CD4-positive, CD25-positive, alpha-beta regulatory T cell (primary cell): ENCODE data around the gene CRTAC1. TPM values are rescaled to one million over a fixed set of nuclear protein-coding genes. Genes with fewer than 3 reads are reported as not detected.
A peak's percentile ranks its signal among the peaks of the same experiment; 100 is the strongest.

Source experiments
- ATAC-seq, 2 donors: fragments of 150-1000 bp; cut with Tn5 transposase; one replicate each; pipeline ENCODE4 v1.10.0; 2021; ENCODE audit warnings: low read depth in 2 of 2, moderate number of reproducible peaks in 2 of 2, moderate library complexity in 1 of 2
- DNase-seq, 3 donors: peaks; one replicate each; pipeline versions ENCODE4 v3.0.0 to v3.0.0-alpha.2; 2012 to 2022; ENCODE audit warnings: mixed read lengths in 1 of 3
- H3K27ac ChIP-seq: one replicate; pipeline ENCODE4 v1.7.0; 2013; ENCODE audit warnings: mild to moderate bottlenecking, low read length; ENCODE audit not compliant: insufficient read depth, poor library complexity, severe bottlenecking
- H3K27me3 ChIP-seq: one replicate; pipeline ENCODE4 v1.7.0; 2013; ENCODE audit warnings: low read length; ENCODE audit not compliant: control insufficient read depth, insufficient read depth
- H3K36me3 ChIP-seq: one replicate; pipeline ENCODE4 v1.7.0; 2013; ENCODE audit warnings: mild to moderate bottlenecking, low read length, moderate library complexity; ENCODE audit not compliant: control insufficient read depth, insufficient read depth
- H3K4me1 ChIP-seq: 2 replicates; pipeline ENCODE4 v1.7.0; 2013; ENCODE audit warnings: mild to moderate bottlenecking, low read length; ENCODE audit not compliant: insufficient read depth, control insufficient read depth, poor library complexity, severe bottlenecking
- H3K4me3 ChIP-seq: one replicate; pipeline ENCODE4 v1.7.0; 2013; ENCODE audit warnings: low read depth, mild to moderate bottlenecking, low read length, moderate library complexity
- H3K9me3 ChIP-seq, 2 experiments: 1 replicate in 1 of 2; 2 replicates in 1 of 2; pipeline ENCODE4 v1.7.0; 2013; ENCODE audit warnings: low read length in 2 of 2, mild to moderate bottlenecking in 1 of 2, moderate library complexity in 1 of 2; ENCODE audit not compliant: control insufficient read depth in 2 of 2
- H3K27ac Mint-ChIP-seq, 3 donors: one replicate each; pipeline ENCODE4 v1.8.0; 2020 to 2022; ENCODE audit warnings: mild to moderate bottlenecking in 3 of 3, mixed read lengths in 3 of 3, moderate library complexity in 2 of 3
- H3K27me3 Mint-ChIP-seq: one replicate; pipeline ENCODE4 v1.8.0; 2022; ENCODE audit warnings: mild to moderate bottlenecking, mixed read lengths
- H3K36me3 Mint-ChIP-seq: one replicate; pipeline ENCODE4 v1.8.0; 2020; ENCODE audit warnings: mixed read lengths
- H3K4me1 Mint-ChIP-seq, 4 donors: one replicate each; pipeline ENCODE4 v1.8.0; 2020 to 2022; ENCODE audit warnings: mixed read lengths in 4 of 4, mild to moderate bottlenecking in 1 of 4
- H3K4me3 Mint-ChIP-seq, 4 donors: one replicate each; pipeline ENCODE4 v1.8.0; 2020 to 2022; ENCODE audit warnings: mild to moderate bottlenecking in 4 of 4, mixed read lengths in 4 of 4, moderate library complexity in 3 of 4
- H3K9me3 Mint-ChIP-seq, 7 donors: one replicate each; pipeline ENCODE4 v1.8.0; 2020 to 2022; ENCODE audit warnings: mixed read lengths in 7 of 7, mild to moderate bottlenecking in 3 of 7, moderate library complexity in 2 of 7
- polyA plus RNA-seq, 4 donors: library from polyadenylated mRNA; unstranded; fragments of 300-500 nt; fragmentation: Illumina TruSeq; gene quantifications; one replicate each; pipeline ENCODE4 v1.2.3, GENCODE V29; 2021
- total RNA-seq: library from RNA; stranded (reverse); gene quantifications from one replicate; pipeline ENCODE4 v1.2.3, GENCODE V29; 2022

The CRTAC1 gene
- total and polyA plus RNA-seq, 5 donors from 2014 or later: not detected

DNA sequence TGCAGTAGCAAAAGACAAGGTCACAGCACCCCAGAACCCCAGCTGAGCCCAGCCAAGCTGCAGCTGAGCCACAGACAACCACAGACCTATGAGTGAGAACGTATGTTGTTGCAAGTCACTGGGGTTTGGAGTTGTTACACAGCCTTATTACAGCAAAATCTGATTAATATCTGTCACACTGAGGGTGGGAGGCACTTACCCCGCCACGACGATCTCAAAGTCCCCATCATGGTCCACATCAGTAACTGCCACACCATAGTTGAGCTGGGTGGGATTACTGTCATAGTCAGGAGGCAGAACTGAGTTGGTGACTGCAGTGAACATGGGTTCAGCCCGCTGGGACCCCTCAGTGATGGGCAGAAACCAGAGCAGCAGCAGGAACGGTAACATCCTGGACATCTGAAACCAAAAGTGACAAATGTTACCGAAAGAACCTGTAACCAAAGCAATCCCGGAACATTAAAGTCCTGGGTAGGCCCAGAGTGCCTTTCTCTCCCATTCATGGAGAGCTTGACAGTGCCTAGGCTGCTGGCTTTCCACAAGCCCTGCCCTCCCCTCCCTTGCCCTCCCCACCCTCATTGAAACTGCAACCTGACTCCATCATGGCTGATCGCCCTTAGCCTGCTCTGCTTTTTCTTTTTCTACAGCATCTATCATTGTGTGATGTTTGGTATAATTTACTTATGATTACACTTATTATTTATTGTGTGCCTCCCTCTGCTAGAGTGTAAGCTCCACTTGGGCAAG, 19.3 kb downstream of the CRTAC1 start:
- Histone ChIP-seq H3K4me3 (no peak overlapping the region), H3K36me3 (no peaks in the 10 kb centered on the region), H3K27me3 (peaks cover 12% of the 10 kb centered on the region), H3K27ac (no peak overlapping the region), H3K4me1 (no peaks in the 10 kb centered on the region), H3K9me3 (no peaks in the 10 kb centered on the region)
- no peaks in the 10 kb centered on the region for H3K36me3 Mint-ChIP-seq
- DNase-seq: no peak
- H3K4me1 Mint-ChIP-seq: peaks cover 0 to 6% (median 5%) of the 10 kb centered on the region in 4 donors
- no peak overlapping the region for H3K27ac Mint-ChIP-seq
- ATAC-seq: no peak
- H3K9me3 Mint-ChIP-seq: no peaks in the 10 kb centered on the region
- H3K27me3 Mint-ChIP-seq: peaks cover 17% of the 10 kb centered on the region
- no peak overlapping the region for H3K4me3 Mint-ChIP-seq

DNA sequence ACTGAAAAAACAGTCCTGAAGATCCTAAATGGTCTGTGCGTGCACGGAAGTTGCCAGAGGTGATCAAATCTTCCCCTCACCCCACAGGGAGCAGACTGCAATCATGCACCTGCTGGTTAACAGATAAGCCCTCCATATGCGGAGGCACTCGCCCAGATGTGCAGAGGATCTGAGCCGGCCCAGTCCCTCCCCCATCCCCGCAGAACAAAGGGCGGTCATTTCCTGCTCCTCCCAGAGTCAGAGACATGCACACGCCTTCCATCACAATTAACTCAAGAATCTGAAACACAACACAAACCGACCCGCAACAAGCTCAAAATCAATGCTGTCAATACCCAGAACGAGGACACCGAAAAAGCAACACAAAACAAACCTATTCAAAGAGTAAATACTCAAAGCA, 24.2 kb downstream of the CRTAC1 start:
- H3K4me1 Mint-ChIP-seq: peaks cover 0 to 7% (median 5%) of the 10 kb centered on the region in 4 donors
- no peak overlapping the region for H3K4me3 Mint-ChIP-seq
- Histone ChIP-seq H3K27ac (no peak overlapping the region), H3K9me3 (no peaks in the 10 kb centered on the region), H3K27me3 (peaks cover 3% of the 10 kb centered on the region), H3K36me3 (no peaks in the 10 kb centered on the region), H3K4me1 (no peaks in the 10 kb centered on the region), H3K4me3 (no peak overlapping the region)
- H3K36me3 Mint-ChIP-seq: no peaks in the 10 kb centered on the region
- no peaks in the 10 kb centered on the region for H3K9me3 Mint-ChIP-seq
- ATAC-seq (no peak), DNase-seq (peak in 1 of 3 donors; percentile 39)
- H3K27me3 Mint-ChIP-seq: peaks cover 11% of the 10 kb centered on the region
- H3K27ac Mint-ChIP-seq: no peak overlapping the region

DNA sequence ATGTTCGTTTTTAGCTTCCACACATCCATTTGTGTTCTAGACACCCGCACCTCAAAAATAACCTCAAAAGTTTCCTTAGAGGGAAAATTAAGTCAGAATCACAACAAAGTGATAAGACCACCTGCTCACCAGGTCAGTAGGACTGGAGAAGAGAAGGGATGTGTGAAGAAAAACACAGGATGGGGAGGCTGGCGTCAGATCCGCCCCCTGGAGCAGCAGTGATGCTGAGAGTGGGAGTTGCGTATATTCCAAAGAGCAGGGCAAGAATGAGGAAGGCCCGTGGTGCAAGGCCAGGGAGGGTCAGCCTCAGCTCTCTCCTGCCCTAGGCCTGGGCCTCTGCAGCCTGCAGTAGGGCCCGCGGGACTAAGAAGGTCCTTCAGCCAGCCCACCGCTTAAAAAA, 28.7 kb downstream of the CRTAC1 start:
- DNase-seq (no peak), ATAC-seq (no peak)
- Mint-ChIP-seq H3K4me3 (no peak overlapping the region), H3K36me3 (no peaks in the 10 kb centered on the region), H3K4me1 (peaks cover 0 to 7% (median 5%) of the 10 kb centered on the region in 4 donors), H3K9me3 (peaks cover 0 to 7% (median 0%) of the 10 kb centered on the region in 7 donors), H3K27me3 (peaks cover 11% of the 10 kb centered on the region), H3K27ac (no peak overlapping the region)
- Histone ChIP-seq H3K4me3 (no peak overlapping the region), H3K36me3 (no peaks in the 10 kb centered on the region), H3K27me3 (peaks cover 3% of the 10 kb centered on the region), H3K9me3 (peaks cover 0 to 3% of the 10 kb centered on the region in 2 experiments), H3K27ac (no peak overlapping the region), H3K4me1 (no peaks in the 10 kb centered on the region)

DNA sequence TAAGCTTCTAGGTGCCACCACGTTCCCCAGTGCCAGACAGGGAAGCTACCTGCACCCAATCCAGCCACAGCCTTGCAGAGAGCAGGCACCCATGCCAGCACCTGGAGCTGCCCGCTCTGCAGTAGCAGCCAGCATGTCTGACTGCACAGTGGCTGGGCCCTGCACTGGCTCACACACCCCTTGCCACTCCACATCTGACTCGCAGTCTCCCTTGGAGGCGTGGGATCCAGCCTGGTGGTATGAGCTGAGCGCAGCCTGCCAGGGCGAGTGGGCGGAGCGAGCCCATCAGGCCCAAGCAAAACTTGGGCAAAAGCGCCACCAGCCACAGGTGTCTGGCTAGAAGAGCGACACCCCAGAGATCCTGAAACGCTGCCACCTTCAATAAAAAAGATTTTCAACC, 30.1 kb downstream of the CRTAC1 start:
- Histone ChIP-seq H3K4me1 (no peaks in the 10 kb centered on the region), H3K4me3 (no peak overlapping the region), H3K27ac (no peak overlapping the region), H3K27me3 (peaks cover under 1% of the 10 kb centered on the region), H3K9me3 (peaks cover 0 to 3% of the 10 kb centered on the region in 2 experiments), H3K36me3 (no peaks in the 10 kb centered on the region)
- no peak overlapping the region for H3K27ac Mint-ChIP-seq
- H3K36me3 Mint-ChIP-seq: no peaks in the 10 kb centered on the region
- H3K9me3 Mint-ChIP-seq: peaks cover 0 to 7% (median 0%) of the 10 kb centered on the region in 7 donors
- H3K4me3 Mint-ChIP-seq: no peak overlapping the region
- no peak for DNase-seq
- peaks cover 4% of the 10 kb centered on the region for H3K27me3 Mint-ChIP-seq
- H3K4me1 Mint-ChIP-seq: no peaks in the 10 kb centered on the region
- ATAC-seq: no peak

DNA sequence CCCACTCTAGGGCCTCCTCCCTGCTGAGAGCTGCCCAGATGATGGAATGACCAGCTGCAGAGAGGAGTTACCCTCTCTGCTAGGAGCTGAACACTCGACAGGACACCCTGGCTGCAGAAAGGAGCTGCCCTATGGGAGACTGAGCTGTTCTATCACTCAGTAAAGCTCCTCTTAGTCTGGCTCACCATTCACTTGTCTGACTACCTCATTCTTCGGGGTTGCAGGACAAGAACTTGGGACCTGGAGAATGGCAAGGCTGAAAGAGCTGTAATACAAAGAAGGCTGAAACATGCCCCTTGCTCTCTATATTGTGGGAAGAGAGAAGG, 30.5 kb downstream of the CRTAC1 start:
- H3K27ac Mint-ChIP-seq: no peak overlapping the region
- peaks cover 4% of the 10 kb centered on the region for H3K27me3 Mint-ChIP-seq
- no peak for ATAC-seq
- Histone ChIP-seq H3K4me1 (no peaks in the 10 kb centered on the region), H3K36me3 (no peaks in the 10 kb centered on the region), H3K27me3 (peaks cover 2% of the 10 kb centered on the region), H3K4me3 (no peak overlapping the region), H3K27ac (no peak overlapping the region), H3K9me3 (peaks cover 0 to 3% of the 10 kb centered on the region in 2 experiments)
- peaks cover 0 to 7% (median 0%) of the 10 kb centered on the region in 7 donors for H3K9me3 Mint-ChIP-seq
- no peak overlapping the region for H3K4me3 Mint-ChIP-seq
- H3K4me1 Mint-ChIP-seq: no peaks in the 10 kb centered on the region
- no peak for DNase-seq
- no peaks in the 10 kb centered on the region for H3K36me3 Mint-ChIP-seq

DNA sequence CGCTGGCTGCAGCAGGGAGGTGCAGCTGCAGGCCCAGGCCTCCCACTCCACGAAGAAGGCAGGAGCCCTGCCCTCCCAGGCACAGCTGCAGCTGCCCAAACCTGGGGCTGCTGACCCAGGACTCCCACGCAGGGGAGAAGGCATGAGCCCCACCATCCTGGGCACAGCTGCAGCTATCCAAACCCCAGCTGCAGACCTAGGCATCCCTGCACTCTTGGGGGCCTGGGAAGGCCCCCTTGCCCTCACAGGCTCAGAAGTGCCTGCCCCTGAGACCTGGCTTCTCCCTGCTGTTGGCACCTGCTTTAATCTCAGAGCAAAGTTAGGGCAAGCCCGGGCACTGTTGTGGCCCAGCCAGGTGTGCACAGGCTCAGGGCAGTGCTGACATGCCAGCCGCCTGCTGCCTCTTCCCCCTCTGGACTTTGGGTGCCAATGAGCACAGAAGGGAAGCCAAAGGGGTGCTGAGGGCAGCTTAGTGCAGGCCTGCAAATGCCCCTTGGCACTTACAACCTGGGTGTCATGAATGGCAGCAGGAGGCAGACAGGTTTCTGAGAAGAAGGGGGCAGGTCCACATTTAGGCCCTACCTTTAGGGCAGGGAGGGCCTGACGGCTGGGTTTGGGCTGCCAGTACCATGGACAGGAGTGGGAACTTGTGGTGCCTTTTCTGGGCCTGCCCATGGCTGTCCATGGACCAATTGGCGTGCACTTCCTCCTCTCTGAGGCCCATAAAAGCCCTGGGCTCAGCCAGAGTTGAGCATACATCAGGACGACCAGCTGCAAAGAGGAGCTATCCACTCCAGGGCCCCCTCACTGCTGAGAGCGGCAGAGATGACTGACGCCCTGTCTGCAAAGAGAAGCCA, 31.1 kb downstream of the CRTAC1 start:
- ATAC-seq (no peak), DNase-seq (no peak)
- peaks cover 4% of the 10 kb centered on the region for H3K27me3 Mint-ChIP-seq
- no peaks in the 10 kb centered on the region for H3K4me1 ChIP-seq
- H3K36me3 Mint-ChIP-seq: no peaks in the 10 kb centered on the region
- H3K36me3 ChIP-seq: no peaks in the 10 kb centered on the region
- H3K4me3 Mint-ChIP-seq: no peak overlapping the region
- peaks cover 4% of the 10 kb centered on the region for H3K27me3 ChIP-seq
- H3K4me1 Mint-ChIP-seq: no peaks in the 10 kb centered on the region
- no peak overlapping the region for H3K4me3 ChIP-seq
- H3K27ac Mint-ChIP-seq: no peak overlapping the region
- H3K9me3 ChIP-seq: peaks cover 0 to 3% of the 10 kb centered on the region in 2 experiments
- H3K9me3 Mint-ChIP-seq: peaks cover 0 to 7% (median 0%) of the 10 kb centered on the region in 7 donors
- H3K27ac ChIP-seq: no peak overlapping the region

DNA sequence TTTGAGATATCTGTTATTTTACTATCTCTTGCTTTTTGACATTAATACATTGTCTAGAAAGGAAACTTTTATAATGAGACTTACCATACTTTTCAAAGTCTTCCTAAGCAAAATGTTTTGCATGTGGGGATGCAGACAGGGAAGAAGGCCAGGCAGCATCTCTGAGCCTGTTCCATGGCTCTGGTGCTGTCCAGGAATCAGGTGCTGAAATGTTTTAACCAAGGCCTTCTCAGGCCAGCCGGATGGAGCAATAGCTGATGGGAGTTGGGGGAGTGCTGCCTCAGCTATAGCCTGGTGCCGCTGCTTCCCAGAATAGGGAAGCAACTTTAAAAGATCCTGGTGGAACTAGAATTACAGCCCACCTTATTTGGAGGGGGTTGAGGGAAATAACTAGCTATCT, 38.5 kb downstream of the CRTAC1 start:
- peaks cover 0 to 3% (median 0%) of the 10 kb centered on the region in 7 donors for H3K9me3 Mint-ChIP-seq
- ATAC-seq: no peak
- no peaks in the 10 kb centered on the region for H3K4me1 Mint-ChIP-seq
- no peak for DNase-seq
- Histone ChIP-seq H3K9me3 (no peaks in the 10 kb centered on the region), H3K4me3 (no peak overlapping the region), H3K4me1 (no peaks in the 10 kb centered on the region), H3K36me3 (no peaks in the 10 kb centered on the region), H3K27me3 (peaks cover 4% of the 10 kb centered on the region), H3K27ac (no peak overlapping the region)
- no peaks in the 10 kb centered on the region for H3K27me3 Mint-ChIP-seq
- H3K27ac Mint-ChIP-seq: no peak overlapping the region
- no peaks in the 10 kb centered on the region for H3K36me3 Mint-ChIP-seq
- no peak overlapping the region for H3K4me3 Mint-ChIP-seq
